IPS-18c (cell line): ENCODE measurements around the gene FRAT1.
"Not testable (repeated sequence)": the region's sequence is repeated elsewhere in the genome, so short reads cannot be mapped to it uniquely, and the experiment has no call there.

Source experiments
- H3K4me3 ChIP-seq: 2 replicates; pipeline ENCODE4 v1.7.0; 2013; ENCODE audit warnings: low read depth, mild to moderate bottlenecking, low read length, moderate library complexity; ENCODE audit not compliant: insufficient read depth
- H3K9me3 ChIP-seq: one replicate; pipeline ENCODE4 v1.6.1; 2013; ENCODE audit warnings: mild to moderate bottlenecking, low read length, moderate library complexity; ENCODE audit not compliant: control insufficient read depth, insufficient read depth

The FRAT1 gene

GRCh38 chr10:97318772-97319651 is at the start of gene FRAT1:
TSS of gene FRAT1 (plus strand) at chr10:97319271. CDS start at chr10:97319454, 183 bp downstream.
- no peaks in the 10 kb centered on the region for H3K9me3 ChIP-seq
- peak within 1 kb of the TSS; percentile 83 for H3K4me3 ChIP-seq

DNA sequence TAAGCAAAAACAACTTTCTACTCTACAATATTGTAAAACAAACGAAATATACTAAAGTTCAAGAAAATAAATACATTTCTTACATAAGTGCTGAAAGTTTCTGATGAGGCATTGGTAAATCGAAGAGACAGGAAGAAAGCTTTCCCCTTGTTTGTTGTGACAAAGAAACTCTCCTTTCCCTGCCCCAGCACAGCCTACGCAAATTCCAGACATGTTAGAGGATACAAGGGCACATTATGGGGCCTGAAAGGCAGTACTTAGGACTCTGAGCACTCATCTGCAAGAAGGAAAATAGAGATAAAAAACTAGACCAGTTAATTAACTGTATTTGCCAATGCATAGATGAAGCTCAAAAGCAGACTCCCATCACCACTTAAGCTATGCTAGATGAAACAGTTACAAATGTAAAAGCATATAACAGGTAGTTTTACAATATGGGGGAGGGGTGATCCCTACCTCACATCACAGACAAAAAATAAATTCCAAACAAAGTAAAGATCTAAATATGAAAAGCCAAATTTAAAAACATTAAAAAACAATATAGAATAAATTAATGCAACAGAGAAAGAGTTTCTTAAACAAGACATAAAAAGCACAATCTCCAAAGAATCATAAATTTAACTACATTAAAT is 48.4 kb upstream of the FRAT1 start:
- H3K9me3 ChIP-seq, result no peaks in the 10 kb centered on the region
- H3K4me3 ChIP-seq, result no peak overlapping the region

GRCh38 chr10:97273700-97274099 is 45.4 kb upstream of the FRAT1 start:
- Histone ChIP-seq H3K9me3 (no peaks in the 10 kb centered on the region), H3K4me3 (no peak overlapping the region)

DNA sequence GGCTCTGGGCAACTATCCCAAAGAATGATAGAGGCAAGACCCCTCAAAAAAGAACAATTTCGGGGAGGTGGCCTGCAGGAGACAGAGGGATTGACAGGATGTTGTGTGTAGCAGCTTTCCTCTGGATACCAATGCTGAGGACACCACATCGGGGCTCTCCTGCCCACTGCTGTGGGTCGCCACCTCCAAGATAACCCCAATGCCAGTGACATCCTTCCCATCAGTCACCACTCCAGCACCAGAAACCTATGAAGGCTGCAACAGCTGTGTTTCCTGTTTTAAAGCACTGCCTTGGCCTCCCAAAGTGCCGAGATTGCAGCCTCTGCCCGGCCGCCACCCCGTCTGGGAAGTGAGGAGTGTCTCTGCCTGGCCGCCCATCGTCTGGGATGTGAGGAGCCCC is 44.2 kb upstream of the FRAT1 start:
- no peak overlapping the region for H3K4me3 ChIP-seq
- no peaks in the 10 kb centered on the region for H3K9me3 ChIP-seq

- Histone ChIP-seq H3K4me3 (no peak overlapping the region), H3K9me3 (no peaks in the 10 kb centered on the region)
Measured at GRCh38 chr10:97277551-97277950, 41.5 kb upstream of the FRAT1 start.

DNA sequence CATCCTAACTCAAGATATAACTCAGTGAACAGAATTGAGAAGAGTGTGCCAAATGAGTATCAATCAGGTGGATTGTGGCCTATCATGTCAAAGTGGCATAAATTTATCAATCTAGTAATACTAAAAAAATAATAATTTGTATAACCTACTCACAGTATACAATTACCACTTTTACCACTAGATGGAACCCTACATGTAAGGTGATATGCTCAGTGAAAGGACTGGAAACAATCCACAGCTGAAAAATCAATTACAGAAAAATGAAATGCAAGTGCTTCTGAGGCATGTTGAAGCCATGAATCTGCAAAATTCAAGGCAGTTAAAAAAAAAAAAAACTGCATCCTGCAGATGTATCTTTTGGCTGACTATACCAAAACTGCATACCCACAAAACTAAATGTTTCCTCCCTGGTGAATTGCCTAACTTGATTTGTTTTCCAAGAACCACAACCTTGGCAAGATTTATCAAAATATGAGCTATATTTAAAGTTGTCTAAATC is 40.5 kb upstream of the FRAT1 start:
- Histone ChIP-seq H3K4me3 (no peak overlapping the region), H3K9me3 (no peaks in the 10 kb centered on the region)

- no peak overlapping the region for H3K4me3 ChIP-seq
Measured at GRCh38 chr10:97279121-97279815, 39.8 kb upstream of the FRAT1 start.

GRCh38 chr10:97280783-97281182 is 38.3 kb upstream of the FRAT1 start:
- H3K4me3 ChIP-seq, result no peak overlapping the region
- H3K9me3 ChIP-seq, result no peaks in the 10 kb centered on the region

More at GRCh38 chr10:97279121-97279815, 39.8 kb upstream of the FRAT1 start:
- H3K9me3 ChIP-seq, result no peaks in the 10 kb centered on the region

DNA sequence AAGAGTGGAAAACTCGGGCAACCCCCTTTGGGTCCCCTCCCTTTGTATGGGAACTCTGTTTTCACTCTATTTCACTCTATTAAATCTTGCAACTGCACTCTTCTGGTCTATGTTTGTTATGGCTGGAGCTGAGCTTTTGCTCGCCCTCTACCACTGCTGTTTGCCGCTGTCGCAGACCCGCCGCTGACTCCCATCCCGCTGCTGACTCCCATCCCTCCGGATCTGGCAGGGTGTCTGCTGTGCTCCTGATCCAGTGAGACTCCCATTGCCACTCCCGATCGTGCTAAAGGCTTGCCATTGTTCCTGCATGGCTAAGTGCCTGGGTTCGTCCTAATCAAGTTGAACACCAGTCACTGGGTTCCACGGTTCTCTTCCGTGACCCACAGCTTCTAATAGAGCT is 29.0 kb upstream of the FRAT1 start:
- not testable (repeated sequence) for H3K4me3 ChIP-seq, H3K9me3 ChIP-seq

DNA sequence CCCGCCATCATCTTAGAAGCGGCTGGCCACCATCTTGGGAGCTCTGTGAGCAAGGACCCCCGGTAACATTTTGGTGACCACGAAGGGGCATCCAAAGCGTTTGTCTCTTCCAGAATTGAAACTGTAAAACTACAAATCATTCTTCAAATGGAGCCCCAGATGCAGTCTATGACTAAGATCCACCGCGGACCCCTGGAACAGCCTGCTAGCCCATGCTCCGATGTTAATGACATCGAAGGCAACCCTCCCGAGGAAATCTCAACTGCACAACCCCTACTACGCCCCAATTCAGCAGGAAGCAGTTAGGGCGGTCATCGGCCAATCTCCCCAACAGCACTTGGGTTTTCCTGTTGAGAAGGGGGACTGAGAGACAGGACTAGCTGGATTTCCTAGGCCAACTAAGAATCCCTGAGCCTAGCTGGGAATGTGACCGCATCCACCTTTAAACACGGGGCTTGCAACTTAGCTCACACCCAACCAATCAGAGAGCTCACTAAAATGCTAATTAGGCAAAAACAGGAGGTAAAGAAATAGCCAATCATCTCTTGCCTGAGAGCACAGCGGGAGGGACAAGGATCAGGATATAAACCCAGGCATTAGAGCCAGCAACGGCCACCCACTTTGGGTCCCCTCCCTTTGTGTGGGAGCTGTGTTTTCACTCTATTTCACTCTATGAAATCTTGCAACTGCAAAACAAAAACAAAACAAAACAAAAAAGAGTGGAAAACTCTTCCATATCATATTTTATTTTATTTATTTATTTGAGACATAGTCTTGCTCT is 28.3 kb upstream of the FRAT1 start:
- not testable (repeated sequence) for H3K4me3 ChIP-seq, H3K9me3 ChIP-seq

DNA sequence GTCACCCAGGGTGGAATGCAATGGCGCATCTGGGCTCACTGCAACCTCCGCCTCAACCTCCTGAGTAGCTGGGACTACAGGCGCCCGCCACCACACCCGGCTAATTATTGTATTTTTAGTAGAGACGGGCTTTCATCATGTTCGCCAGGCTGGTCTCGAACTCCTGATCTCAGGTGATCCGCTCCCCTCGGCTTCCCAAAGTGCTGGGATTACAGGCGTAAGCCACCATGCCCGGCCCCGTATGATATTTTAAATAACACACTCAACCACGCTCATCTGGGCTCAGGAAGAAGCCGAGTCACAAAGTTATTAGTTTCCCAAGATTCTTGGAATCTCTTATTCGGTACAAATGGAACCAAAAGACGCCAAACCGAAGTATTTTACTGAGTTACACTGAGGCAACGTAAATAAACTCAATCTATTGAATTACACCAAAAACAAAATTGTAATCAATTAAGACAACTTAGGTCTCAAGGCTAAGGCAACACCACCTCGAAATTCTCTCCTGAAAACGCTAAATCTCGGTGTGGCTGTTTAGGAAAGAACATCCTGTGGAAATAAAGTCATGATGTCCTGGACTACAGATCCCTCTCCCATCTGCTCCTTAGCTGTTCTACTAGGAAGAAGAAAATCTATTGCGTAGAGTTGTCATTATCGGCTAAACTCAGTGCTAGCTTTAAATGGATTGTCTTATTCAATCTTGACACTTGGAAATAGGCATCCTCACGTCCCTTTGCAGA is 27.5 kb upstream of the FRAT1 start:
- peak overlapping the region; percentile 81 for H3K4me3 ChIP-seq
- H3K9me3 ChIP-seq, result no peaks in the 10 kb centered on the region

GRCh38 chr10:97292097-97292861 is 26.8 kb upstream of the FRAT1 start, which contains the start of gene ARHGAP19:
TSS of gene ARHGAP19 (minus strand) at chr10:97292637. CDS start at chr10:97292627, 10 bp downstream.
- Histone ChIP-seq H3K4me3 (peak within 1 kb of the TSS; percentile 81), H3K9me3 (no peaks in the 10 kb centered on the region)

- Histone ChIP-seq H3K4me3 (no peak overlapping the region), H3K9me3 (no peaks in the 10 kb centered on the region)
Measured at GRCh38 chr10:97292862-97293198, 26.2 kb upstream of the FRAT1 start.

DNA sequence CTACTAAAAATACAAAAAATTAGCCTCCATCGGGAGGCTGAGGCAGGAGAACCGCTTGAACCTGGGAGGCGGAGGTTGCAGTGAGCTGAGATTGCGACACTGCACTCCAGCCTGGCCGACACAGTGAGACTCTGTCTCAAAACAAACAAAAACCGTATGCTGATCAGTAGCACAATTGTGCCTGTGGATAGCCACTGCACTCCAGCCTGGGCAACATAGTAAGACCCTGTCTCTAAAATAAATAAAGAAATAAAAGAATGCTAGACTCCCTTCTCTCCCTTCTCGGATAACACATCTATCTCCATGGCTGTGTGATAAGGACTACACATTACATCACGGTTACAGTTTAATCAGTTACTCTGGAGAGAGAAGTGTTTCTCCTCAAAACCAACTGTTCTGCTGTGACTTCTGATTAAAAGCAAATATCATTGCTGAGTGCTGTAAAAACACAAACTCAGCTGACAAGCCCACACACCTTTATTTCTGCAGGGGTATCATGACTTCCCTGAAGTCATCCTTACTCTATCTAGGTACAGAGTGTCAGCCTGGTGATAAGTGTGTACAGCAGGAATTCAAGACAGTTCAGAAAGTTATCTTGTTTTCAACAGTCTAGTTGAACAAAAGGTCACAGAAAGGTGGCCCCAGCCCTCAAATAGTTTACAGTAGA is 21.4 kb upstream of the FRAT1 start:
- Histone ChIP-seq H3K9me3 (no peaks in the 10 kb centered on the region), H3K4me3 (no peak overlapping the region)

- Histone ChIP-seq H3K9me3 (no peaks in the 10 kb centered on the region), H3K4me3 (peak overlapping the region; percentile 6; the same call in 1 of the 2 replicates)
Measured at GRCh38 chr10:97298223-97298571, 20.9 kb upstream of the FRAT1 start.
